ENCODE measurements around the gene NPHS1. TPM values are rescaled to one million over a fixed set of nuclear protein-coding genes. Genes with fewer than 3 reads are reported as not detected.

The NPHS1 gene
- total RNA-seq, 1 experiment from 2014 or later: 0.67 TPM

DNA sequence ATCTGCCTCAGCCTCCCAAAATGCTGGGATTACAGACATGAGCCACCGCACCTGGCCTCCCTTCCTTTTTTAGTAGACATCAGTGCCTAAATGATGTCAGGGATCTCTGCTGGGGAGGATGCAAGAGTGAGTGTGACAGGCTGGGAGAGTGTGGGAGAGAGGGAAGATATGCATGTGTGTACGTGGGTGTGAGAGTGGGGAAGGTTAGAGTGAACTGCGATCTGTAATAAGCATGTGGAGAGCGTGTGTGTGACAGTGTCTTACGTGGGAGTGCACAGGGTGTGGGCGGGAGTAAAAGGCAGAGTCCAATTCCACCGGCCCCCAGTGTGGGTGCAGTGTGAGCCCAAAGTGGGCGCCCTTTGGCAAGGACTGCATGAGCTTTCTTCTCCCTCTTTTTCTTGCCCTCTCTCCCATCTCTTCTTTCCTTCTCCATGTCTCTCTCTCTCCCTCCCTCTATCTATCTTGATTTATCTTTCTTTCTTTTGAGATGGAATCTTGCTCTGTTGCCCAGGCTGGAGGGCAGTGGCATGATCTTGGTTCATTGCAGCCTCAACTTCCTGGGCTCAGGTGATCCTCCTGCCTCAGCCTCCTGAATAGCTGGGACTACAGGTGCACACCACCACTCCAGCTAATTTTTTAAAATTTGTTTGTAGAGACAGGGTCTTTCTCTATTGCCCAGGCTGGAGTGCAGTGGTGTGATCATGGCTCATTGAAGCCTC, 893 bp upstream of the NPHS1 start:
- Histone ChIP-seq H3K4me1 (ENCODE audit: control insufficient read depth, insufficient read depth, low read length) (peaks cover 6% of the 10 kb centered on the region; the same call in 1 of the 2 replicates), H3K27me3 (ENCODE audit: control insufficient read depth, insufficient read depth, low read length) (no peaks in the 10 kb centered on the region), H3K27ac (ENCODE audit: low read length) (no peak overlapping the region), H3K4me3 (ENCODE audit: low read depth in 2 of 2, low read length in 2 of 2) (no peak overlapping the region), H3K36me3 (ENCODE audit: control insufficient read depth, insufficient read depth, low read length) (no peaks in the 10 kb centered on the region), H3K9me3 (ENCODE audit: control insufficient read depth, insufficient read depth, low read depth, low read length) (no peaks in the 10 kb centered on the region)
- ATAC-seq (no peak), DNase-seq (ENCODE audit: low read depth, low spot score) (no peak)
- CTCF ChIA-PET: interaction anchor here (0.6 kb wide), 2 partner anchors 34 to 171 kb away, joined by 3 to 11 read pairs; no protein-coding TSS in a partner anchor
- TF ChIP-seq SIN3A (IDR thresholded peaks at IDR 0.05; ENCODE audit: borderline replicate concordance, insufficient read depth, low read depth, low read length) (no peak), TCF7L2 (IDR thresholded peaks at IDR 0.05; ENCODE audit: low read depth, low read length) (no peak), POLR2AphosphoS5 (IDR thresholded peaks at IDR 0.05; ENCODE audit: low read depth, low read length) (no peak)
- TF ChIP-seq, protein P1, sequence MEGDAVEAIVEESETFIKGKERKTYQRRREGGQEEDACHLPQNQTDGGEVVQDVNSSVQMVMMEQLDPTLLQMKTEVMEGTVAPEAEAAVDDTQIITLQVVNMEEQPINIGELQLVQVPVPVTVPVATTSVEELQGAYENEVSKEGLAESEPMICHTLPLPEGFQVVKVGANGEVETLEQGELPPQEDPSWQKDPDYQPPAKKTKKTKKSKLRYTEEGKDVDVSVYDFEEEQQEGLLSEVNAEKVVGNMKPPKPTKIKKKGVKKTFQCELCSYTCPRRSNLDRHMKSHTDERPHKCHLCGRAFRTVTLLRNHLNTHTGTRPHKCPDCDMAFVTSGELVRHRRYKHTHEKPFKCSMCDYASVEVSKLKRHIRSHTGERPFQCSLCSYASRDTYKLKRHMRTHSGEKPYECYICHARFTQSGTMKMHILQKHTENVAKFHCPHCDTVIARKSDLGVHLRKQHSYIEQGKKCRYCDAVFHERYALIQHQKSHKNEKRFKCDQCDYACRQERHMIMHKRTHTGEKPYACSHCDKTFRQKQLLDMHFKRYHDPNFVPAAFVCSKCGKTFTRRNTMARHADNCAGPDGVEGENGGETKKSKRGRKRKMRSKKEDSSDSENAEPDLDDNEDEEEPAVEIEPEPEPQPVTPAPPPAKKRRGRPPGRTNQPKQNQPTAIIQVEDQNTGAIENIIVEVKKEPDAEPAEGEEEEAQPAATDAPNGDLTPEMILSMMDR (IDR thresholded peaks at IDR 0.05): no peak
- TF ChIP-seq, protein P2, sequence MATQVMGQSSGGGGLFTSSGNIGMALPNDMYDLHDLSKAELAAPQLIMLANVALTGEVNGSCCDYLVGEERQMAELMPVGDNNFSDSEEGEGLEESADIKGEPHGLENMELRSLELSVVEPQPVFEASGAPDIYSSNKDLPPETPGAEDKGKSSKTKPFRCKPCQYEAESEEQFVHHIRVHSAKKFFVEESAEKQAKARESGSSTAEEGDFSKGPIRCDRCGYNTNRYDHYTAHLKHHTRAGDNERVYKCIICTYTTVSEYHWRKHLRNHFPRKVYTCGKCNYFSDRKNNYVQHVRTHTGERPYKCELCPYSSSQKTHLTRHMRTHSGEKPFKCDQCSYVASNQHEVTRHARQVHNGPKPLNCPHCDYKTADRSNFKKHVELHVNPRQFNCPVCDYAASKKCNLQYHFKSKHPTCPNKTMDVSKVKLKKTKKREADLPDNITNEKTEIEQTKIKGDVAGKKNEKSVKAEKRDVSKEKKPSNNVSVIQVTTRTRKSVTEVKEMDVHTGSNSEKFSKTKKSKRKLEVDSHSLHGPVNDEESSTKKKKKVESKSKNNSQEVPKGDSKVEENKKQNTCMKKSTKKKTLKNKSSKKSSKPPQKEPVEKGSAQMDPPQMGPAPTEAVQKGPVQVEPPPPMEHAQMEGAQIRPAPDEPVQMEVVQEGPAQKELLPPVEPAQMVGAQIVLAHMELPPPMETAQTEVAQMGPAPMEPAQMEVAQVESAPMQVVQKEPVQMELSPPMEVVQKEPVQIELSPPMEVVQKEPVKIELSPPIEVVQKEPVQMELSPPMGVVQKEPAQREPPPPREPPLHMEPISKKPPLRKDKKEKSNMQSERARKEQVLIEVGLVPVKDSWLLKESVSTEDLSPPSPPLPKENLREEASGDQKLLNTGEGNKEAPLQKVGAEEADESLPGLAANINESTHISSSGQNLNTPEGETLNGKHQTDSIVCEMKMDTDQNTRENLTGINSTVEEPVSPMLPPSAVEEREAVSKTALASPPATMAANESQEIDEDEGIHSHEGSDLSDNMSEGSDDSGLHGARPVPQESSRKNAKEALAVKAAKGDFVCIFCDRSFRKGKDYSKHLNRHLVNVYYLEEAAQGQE (IDR thresholded peaks at IDR 0.05; ENCODE audit: insufficient read depth in 1 of 2, low read depth in 2 of 2, low read length in 1 of 2): no peak
- POLR2A ChIA-PET: interaction anchor here (0.7 kb wide), 1 partner anchor 144 kb away, joined by 4 read pairs; no protein-coding TSS in a partner anchor
- no TSS peak for BruUV-seq (replicated peaks)
- in situ Hi-C loops (cut with HindIII; ENCODE audit: low pct_unique_long_range_greater_than_20kb, low sequenced_read_pairs) (loop anchor here (10.0 kb wide), 1 partner anchor 62 kb away; no protein-coding TSS in a partner anchor), intact Hi-C loops (cut with micrococcal nuclease; ENCODE audit: unreplicated experiment) (no loop called here)

DNA sequence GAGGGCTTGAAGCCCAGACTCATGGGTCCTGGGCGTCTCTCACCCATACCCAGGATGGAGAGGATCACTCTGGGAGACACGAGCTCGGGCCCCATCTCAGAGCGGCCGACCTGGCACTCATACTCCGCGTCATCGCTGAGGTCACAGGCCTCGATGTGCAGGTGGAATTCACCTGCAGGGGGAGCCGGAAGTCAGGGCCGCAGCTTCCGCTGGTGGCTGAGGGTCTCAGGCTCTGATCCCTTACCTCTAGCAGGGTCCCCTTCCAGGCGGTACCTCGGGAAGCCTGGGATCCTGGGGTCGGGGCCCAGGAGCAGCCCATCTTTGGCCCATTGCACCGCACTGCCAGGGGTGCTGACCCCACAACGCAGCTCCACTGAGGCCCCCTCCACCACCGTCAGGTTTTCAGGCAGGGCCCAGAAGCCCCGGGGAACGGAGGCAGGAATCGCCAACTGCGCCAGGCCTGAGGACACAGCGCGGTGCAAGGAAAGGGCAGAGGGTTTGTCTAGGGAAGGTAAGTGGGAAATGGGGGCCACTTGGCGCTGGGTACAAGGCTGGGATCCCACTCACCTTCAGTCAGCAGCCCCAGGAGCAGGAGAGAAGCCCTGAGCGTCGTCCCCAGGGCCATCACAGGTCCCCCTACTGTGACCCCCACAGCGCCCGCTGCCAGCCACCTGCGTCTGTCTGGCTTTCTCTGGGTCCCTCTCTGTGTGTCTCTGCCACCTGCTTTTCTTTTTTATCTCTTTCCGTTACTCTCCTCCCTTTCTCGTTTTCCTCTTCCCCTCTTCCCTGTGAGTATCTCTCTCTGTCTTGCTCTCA, 883 bp downstream of the NPHS1 start:
- CTCF ChIA-PET: interaction anchor here (0.6 to 1.1 kb wide), 2 partner anchors 17 to 1600 kb away, joined by 3 read pairs; no protein-coding TSS in a partner anchor
- no peak for TF ChIP-seq SIN3A (IDR thresholded peaks at IDR 0.05; ENCODE audit: borderline replicate concordance, insufficient read depth, low read depth, low read length)
- TF ChIP-seq TCF7L2 (IDR thresholded peaks at IDR 0.05; ENCODE audit: low read depth, low read length): no peak
- TF ChIP-seq, protein P1 (IDR thresholded peaks at IDR 0.05): peak; percentile 78; the same call in 1 of the 2 replicates
- TF ChIP-seq, protein P2 (IDR thresholded peaks at IDR 0.05; ENCODE audit: insufficient read depth in 1 of 2, low read depth in 2 of 2, low read length in 1 of 2): no peak
- no peak for TF ChIP-seq POLR2AphosphoS5 (IDR thresholded peaks at IDR 0.05; ENCODE audit: low read depth, low read length)
- no TSS peak for BruUV-seq (replicated peaks)
- Histone ChIP-seq H3K9me3 (ENCODE audit: control insufficient read depth, insufficient read depth, low read depth, low read length) (no peaks in the 10 kb centered on the region), H3K27ac (ENCODE audit: low read length) (no peak overlapping the region), H3K4me1 (ENCODE audit: control insufficient read depth, insufficient read depth, low read length) (peaks cover 7% of the 10 kb centered on the region), H3K4me3 (ENCODE audit: low read depth in 2 of 2, low read length in 2 of 2) (no peak overlapping the region), H3K27me3 (ENCODE audit: control insufficient read depth, insufficient read depth, low read length) (no peaks in the 10 kb centered on the region), H3K36me3 (ENCODE audit: control insufficient read depth, insufficient read depth, low read length) (no peaks in the 10 kb centered on the region)
- intact Hi-C loops (cut with micrococcal nuclease; ENCODE audit: unreplicated experiment): no loop called here
- POLR2A ChIA-PET: no interaction called here
- no peak for DNase-seq (ENCODE audit: low read depth, low spot score)
- in situ Hi-C loops (cut with HindIII; ENCODE audit: low pct_unique_long_range_greater_than_20kb, low sequenced_read_pairs): loop anchor here (10.0 kb wide), 1 partner anchor 63 kb away; no protein-coding TSS in a partner anchor
- no peak for ATAC-seq
